Endothelial cell (in vitro differentiated cells): Measurements from ENCODE around the gene DAB2. TPM values are rescaled to one million over a fixed set of nuclear protein-coding genes. Genes with fewer than 3 reads are reported as not detected.

Experiments used
- DNase-seq: peaks from one replicate; pipeline ENCODE4 v3.0.0; 2021; ENCODE audit warnings: low spot score
- H3K27ac Mint-ChIP-seq: one replicate; pipeline ENCODE4 v1.8.0; 2021; ENCODE audit warnings: mixed read lengths, inconsistent platforms; ENCODE audit not compliant: unreplicated experiment
- H3K27me3 Mint-ChIP-seq: one replicate; pipeline ENCODE4 v1.8.0; 2021; ENCODE audit warnings: mild to moderate bottlenecking, moderate library complexity, mixed read lengths, inconsistent platforms; ENCODE audit not compliant: unreplicated experiment
- H3K36me3 Mint-ChIP-seq: one replicate; pipeline ENCODE4 v1.8.0; 2021; ENCODE audit warnings: mild to moderate bottlenecking, low read depth, mixed read lengths, inconsistent platforms; ENCODE audit not compliant: unreplicated experiment
- H3K4me1 Mint-ChIP-seq: one replicate; pipeline ENCODE4 v1.8.0; 2021; ENCODE audit warnings: mild to moderate bottlenecking, mixed read lengths, inconsistent platforms; ENCODE audit not compliant: unreplicated experiment
- H3K4me3 Mint-ChIP-seq: one replicate; pipeline ENCODE4 v1.8.0; 2021; ENCODE audit warnings: mild to moderate bottlenecking, mixed read lengths, inconsistent platforms; ENCODE audit not compliant: unreplicated experiment
- H3K9me3 Mint-ChIP-seq: one replicate; pipeline ENCODE4 v1.8.0; 2021; ENCODE audit warnings: mixed read lengths, inconsistent platforms; ENCODE audit not compliant: unreplicated experiment
- CTCF ChIP-seq: fragments of 200-600 bp; sonication (generic); IDR thresholded peaks from one replicate; pipeline ENCODE4 v1.5.0; 2021; ENCODE audit warnings: antibody characterized with exemption; ENCODE audit not compliant: unreplicated experiment
- total RNA-seq: library from RNA; stranded (reverse); fragmentation: NEBNext Ultra II Directional; extraction: Animal tissue kit (Norgen Biotek cat#: 25700); gene quantifications from one replicate; pipeline ENCODE4 v1.2.1, GENCODE V29; 2021; ENCODE audit not compliant: unreplicated experiment

Gene DAB2
- total RNA-seq, 1 donor from 2014 or later, result 70.7 TPM

DNA sequence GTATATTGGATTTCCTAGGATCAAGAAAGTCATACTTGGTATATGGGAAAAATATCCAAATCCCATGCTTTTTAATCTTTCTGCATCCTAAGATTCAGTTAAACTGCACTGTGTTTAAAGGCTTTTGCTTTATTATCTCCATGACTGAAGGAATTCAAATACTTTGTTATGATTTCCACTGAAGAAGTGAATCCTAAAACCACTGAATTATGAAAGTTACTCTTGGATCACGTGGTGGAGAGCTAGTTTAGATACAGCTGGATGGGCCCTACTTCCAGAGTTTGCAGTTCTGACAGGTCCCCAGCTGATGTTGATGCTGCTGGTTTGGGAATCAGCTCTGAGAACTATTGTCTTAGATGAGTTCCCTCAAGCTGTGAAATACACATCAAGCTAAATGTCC, 5.0 kb downstream of the DAB2 start:
- Mint-ChIP-seq H3K4me3 (no peak overlapping the region), H3K4me1 (peaks cover 38% of the 10 kb centered on the region), H3K27me3 (peaks cover 11% of the 10 kb centered on the region), H3K9me3 (no peaks in the 10 kb centered on the region), H3K27ac (no peak overlapping the region), H3K36me3 (peaks cover 9% of the 10 kb centered on the region)
- no peak for DNase-seq
- no peak for TF ChIP-seq CTCF

GRCh38 chr5:39417979-39418378, 6.8 kb downstream of the DAB2 start:
- H3K4me1 Mint-ChIP-seq, result peaks cover 24% of the 10 kb centered on the region
- H3K27ac Mint-ChIP-seq, result no peak overlapping the region
- peaks cover 6% of the 10 kb centered on the region for H3K27me3 Mint-ChIP-seq
- TF ChIP-seq CTCF, result no peak
- DNase-seq, result no peak
- no peaks in the 10 kb centered on the region for H3K9me3 Mint-ChIP-seq
- H3K36me3 Mint-ChIP-seq, result peaks cover 4% of the 10 kb centered on the region
- H3K4me3 Mint-ChIP-seq, result no peak overlapping the region

DNA sequence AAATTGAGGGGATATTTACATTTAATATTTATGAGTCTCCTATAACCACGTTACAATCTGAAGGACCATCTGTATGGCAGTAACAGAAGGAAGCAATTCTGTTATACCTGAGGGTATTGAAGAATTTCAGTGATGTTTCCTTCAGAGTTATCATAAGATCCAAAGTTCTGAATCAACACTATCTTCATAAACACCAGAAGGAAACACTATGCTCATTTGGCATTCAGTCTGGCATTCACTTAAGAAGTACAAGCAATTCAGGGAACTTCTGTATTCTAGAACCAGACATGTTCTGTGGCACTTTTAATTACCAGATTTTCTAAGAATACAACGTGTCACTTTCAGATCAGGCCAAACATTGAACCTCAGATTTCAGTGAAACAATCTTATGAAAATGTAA, 9.6 kb downstream of the DAB2 start:
- no peaks in the 10 kb centered on the region for H3K9me3 Mint-ChIP-seq
- H3K4me3 Mint-ChIP-seq, result no peak overlapping the region
- H3K27ac Mint-ChIP-seq, result no peak overlapping the region
- TF ChIP-seq CTCF, result no peak
- peaks cover under 1% of the 10 kb centered on the region for H3K4me1 Mint-ChIP-seq
- H3K36me3 Mint-ChIP-seq, result no peaks in the 10 kb centered on the region
- H3K27me3 Mint-ChIP-seq, result peaks cover 3% of the 10 kb centered on the region
- no peak for DNase-seq

DNA sequence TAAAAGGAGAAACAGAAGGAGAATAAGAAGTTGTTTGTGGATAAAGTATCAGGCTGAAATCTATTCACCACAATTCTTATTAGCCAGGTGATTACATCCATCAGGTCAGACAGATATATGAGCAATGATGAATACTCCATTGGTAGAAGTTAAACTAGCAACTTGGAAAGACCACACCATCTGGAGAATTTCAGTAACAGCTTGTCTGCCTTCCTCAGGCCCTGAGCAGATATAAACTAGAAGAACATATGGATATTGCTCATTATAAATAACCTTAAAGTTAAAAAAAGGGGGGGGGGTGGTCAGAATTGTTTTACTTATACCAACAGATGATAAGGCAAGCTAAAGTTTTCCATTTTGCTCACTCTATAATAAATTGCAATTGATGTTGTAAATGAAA, 10.4 kb downstream of the DAB2 start:
- no peaks in the 10 kb centered on the region for H3K4me1 Mint-ChIP-seq
- H3K9me3 Mint-ChIP-seq, result no peaks in the 10 kb centered on the region
- no peak overlapping the region for H3K4me3 Mint-ChIP-seq
- H3K36me3 Mint-ChIP-seq, result no peaks in the 10 kb centered on the region
- peaks cover 3% of the 10 kb centered on the region for H3K27me3 Mint-ChIP-seq
- no peak overlapping the region for H3K27ac Mint-ChIP-seq
- TF ChIP-seq CTCF, result no peak
- DNase-seq, result no peak

DNA sequence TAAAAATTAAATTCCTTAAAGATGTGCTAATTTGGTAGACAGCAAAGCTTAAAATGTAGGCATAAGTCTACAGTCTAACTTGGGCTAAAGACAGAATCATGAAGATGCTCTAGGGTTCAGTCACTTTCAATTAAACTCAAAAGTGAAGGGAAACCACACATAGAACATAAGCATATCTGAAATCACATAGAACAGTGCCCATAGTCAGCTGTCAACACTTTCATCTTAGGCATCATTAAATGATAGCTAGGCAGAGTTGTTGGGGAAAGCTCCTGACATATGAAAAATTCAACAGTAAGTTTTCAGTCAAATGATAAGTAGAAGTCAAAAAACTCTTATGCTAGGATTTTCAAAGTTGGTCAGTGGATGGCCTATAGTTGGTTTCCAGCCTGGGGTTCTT, 11.0 kb downstream of the DAB2 start:
- no peak for TF ChIP-seq CTCF
- H3K4me1 Mint-ChIP-seq, result no peaks in the 10 kb centered on the region
- no peak overlapping the region for H3K27ac Mint-ChIP-seq
- H3K4me3 Mint-ChIP-seq, result no peak overlapping the region
- peaks cover 3% of the 10 kb centered on the region for H3K27me3 Mint-ChIP-seq
- no peak for DNase-seq
- H3K36me3 Mint-ChIP-seq, result no peaks in the 10 kb centered on the region
- H3K9me3 Mint-ChIP-seq, result no peaks in the 10 kb centered on the region
